22Rv1 (cell line): Measurements from ENCODE around the gene ZDHHC11.
"Not testable (repeated sequence)": the region's sequence is repeated elsewhere in the genome, so short reads cannot be mapped to it uniquely, and the experiment has no call there.

Experiments
- CTCF ChIP-seq: fragments of 450-650 bp; IDR thresholded peaks from 2 replicates; pipeline ENCODE4 v1.5.1; 2017; ENCODE audit warnings: mild to moderate bottlenecking
- ZFX ChIP-seq: fragments of 450-650 bp; IDR thresholded peaks from 2 replicates; pipeline ENCODE4 v1.6.1; 2017; ENCODE audit warnings: antibody characterized with exemption, borderline replicate concordance

DNA sequence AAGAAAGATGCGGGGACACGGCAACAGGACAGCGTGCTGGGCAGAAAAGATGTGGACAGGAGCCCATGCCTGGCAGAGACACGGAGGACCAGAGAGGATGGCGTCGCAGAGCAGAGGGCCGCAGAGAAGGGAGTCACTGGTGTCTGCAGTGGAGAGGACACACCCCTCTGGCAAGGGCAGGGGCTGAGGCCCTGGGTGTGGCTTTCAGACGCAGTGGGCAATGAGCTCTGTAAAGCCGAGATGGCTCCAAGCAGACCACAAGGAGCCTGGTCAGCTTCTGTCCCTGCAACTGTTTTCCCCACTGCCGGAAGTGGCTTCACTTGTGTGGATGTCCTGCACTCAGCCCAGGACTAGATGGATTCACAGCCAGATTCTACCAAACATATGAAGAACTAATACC is 62.1 kb downstream of the ZDHHC11 start:
- TF ChIP-seq CTCF, ZFX: not testable (repeated sequence)
